GM18507 (cell line): ENCODE results near the gene NEGR1.

Experiments
- DNase-seq: peaks from one replicate; pipeline ENCODE4 v3.0.0; 2011; ENCODE audit warnings: low read depth; ENCODE audit not compliant: insufficient read length; ENCODE audit errors: extremely low spot score
- FAIRE-seq: peaks from 2 replicates; lab custom pipeline; 2011; peaks lifted over from hg19 to GRCh38; lab: Jason Lieb, UNC

Gene NEGR1

DNA sequence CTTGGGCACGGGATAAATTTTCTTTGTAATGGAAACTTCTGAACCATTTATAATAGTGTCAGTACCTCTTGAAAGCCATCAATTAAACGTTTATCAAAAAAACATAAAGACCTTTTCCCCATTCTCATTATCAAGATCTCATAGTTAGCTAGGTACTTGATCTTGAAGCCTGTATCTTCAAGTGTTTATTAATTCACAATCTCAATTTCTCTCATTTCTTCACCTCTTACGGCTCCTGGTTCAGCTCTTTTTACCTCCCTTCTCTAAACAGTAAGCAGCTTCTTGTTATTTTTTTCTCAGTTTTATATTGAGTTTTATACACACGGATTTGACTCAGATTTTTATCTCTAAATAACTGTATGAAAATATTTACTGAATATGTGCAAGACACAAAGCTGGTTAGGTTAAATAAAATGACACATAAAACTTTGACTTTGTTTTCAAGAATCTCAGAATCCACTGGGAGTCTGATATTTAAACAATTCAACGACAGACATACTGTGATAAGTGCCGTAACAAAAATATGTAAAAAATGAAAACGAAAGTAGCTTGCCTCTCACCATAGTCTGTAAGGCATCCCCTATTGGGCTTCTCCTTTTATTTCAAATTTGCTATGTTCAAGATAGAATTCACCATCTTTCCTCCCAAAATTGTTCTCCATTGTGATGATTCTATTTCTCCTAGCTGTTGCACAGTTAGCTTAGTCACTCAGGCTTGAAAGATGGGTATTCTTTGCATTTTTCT lies 789.9 kb downstream of the NEGR1 start:
- no peak for DNase-seq
- no peak for FAIRE-seq

DNA sequence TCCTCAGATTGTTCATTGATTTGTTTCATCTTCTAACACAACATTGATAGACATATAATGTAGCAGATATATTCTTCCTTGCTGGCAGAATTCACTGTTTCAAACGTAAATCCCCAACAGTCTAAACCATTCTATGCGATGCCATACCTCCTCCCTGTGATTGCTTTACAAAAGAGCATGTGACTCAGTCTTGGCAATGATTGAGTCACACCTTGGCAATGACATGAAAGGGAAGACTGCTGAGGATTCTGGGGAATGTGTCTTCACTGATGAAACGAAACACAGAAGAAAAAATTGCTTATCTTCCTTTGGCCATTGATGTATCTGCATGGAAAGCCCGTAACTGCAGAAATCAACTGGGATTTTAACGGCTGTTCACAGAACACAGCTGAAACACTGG lies 791.9 kb downstream of the NEGR1 start:
- DNase-seq: no peak
- no peak for FAIRE-seq

DNA sequence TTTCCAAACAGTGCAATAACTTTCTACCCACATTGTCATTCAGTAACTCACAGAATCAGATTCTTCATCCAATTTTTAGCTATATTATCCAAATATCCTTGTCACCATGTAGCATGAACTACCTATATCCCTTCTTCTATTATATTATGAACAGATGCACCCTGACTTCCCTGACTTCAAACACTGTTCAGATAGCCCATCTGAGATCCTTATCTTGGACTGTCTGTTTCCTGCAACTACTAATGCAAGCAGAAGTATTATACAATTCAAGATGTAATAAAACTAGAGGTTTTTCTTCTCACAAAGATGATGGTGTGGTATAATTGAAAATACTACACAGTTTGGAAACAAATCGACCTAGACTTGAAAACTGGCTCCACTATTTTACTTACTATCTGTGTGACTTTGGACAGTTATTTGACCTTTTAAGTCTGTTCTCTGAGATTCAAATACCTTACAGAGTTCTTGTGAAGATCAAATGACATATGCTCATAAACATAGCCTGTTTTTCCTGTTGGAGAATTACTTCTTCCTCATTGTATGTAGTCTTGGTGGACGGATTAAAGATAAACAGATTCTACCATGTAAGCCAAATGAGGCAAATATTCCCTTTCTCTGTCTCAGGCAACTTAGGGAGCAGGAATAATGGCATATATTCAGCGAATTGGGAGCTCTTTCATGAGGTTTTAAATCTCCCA lies 793.6 kb downstream of the NEGR1 start:
- DNase-seq (no peak), FAIRE-seq (no peak)

DNA sequence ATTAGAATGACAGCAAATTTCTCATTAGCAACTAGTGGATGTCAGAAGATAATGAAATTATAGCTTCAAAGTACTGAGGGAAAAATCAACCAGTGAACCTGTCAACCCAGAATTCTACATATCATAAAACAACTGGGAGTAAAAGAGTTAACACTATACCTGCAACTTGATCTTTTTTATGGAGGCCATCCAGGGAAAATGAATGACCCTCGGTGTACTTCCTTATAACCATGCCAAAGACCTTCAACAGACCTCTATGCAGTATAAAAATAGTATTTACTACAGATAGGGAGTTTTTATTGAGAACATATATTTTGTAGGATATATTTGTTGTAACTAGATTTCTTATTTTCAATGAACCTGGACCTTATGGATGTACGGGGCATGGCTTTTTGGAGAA lies 809.0 kb downstream of the NEGR1 start:
- FAIRE-seq (no peak), DNase-seq (no peak)

DNA sequence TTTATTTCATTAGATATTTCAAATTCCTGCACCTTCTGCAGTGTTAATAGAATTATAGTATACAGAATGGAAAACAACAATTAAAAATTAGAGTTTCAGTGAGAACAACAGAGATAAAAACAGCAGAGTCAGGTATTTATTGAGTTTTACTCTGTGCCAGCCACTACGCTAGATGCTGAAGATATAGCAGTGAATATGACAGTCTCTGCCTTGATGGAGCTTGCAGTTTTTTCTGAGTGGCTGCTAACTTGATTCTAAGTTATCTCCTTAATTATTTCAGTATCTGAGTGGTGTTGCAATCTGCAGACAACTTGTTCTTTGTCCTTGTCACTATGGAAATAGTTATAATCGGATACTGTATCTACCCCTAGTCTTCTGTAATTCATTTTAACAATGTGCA lies 817.2 kb downstream of the NEGR1 start:
- FAIRE-seq (no peak), DNase-seq (no peak)

DNA sequence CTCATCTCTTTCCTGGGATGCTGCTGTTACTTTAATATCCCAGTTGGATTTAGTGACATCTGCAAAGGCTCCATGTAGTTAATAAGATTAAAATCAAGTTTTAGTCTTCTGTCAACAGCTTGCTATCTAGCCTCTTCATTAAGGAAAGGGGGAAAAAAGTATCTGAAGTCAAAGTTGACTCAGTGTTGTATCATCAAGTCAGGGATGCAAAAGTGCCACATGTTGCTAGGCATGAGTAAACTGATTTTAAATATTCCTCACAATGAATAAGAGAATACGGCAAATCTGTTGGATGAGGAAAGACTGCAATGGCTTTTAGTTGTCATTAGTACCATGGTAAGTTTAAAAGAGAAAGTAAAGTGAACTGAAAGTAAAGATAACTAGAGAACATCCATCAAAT lies 818.3 kb downstream of the NEGR1 start:
- DNase-seq (no peak), FAIRE-seq (no peak)

DNA sequence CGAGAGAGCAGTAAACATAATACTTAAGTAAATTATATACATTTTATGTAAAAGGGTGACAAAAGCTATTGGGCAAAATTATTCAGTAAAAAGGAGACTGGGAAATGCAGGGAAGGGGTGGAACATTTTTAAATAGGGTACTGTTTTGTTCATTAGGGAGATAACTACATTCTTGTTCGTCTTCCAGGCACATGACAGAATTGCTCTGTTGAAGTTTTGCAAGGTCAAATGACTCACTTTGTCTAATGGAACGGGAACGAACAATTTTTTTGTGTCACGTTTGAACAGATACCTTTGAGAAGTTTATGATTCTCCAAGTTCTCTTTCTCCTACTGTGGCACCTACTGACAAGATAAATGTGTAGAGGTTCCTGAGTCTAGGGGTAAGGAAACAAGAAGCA lies 819.2 kb downstream of the NEGR1 start:
- FAIRE-seq (no peak), DNase-seq (no peak)

DNA sequence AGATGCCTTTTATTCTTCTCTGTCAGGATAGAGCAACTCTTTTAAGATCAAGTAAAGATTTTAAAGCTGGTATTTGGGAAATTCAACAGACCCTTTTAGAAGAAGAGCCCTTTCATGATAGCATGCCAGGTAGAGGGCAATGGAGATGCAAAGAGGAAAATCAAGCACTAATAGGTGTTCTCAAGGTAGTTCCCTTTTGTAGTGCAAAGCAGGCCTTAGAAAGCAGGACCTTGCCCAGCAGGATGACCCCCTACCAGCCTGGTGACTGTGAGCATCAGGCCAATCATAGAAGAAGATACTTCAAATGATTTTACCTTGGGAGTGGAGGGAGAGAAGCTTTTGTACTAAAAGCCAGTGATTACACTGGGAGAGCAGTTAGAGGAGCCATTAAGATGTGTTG lies 820.1 kb downstream of the NEGR1 start:
- DNase-seq (no peak), FAIRE-seq (no peak)

DNA sequence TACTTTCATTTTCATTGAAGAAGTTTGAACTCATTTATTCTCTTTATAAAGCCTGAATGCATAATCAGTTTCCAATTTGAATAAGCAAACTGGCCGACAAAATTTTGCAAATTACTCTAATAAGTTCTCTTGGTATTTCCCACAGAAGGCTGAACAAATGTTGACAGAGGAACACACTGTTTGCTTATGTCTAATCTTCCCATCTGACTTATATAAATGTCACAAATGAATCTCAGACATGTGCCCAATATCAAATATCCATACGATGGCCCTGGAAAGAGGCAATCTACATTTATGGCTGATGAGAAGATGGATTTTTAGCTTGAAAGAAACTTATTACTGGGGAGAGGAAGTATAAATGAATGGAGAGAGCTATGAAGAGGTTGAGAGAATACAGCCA lies 820.9 kb downstream of the NEGR1 start:
- no peak for DNase-seq
- FAIRE-seq: no peak

DNA sequence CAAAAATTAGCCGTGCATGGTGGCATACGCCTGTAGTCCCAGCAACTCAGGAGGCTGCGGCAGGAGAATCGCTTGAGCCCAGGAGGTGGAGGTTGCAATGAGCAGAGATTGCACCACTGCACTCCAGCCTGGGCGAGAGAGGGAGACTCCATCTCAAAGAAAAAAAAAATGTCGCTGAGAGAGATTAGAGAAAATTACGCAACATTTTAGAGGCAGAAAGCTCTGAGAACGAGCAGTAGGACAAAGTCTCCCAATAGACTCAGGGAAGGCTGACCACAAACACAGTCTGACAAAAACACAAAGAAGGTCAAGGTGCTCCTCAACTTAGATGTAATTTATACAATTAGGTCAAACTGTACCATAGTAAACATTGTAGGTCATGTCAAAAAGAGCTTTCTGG lies 833.9 kb downstream of the NEGR1 start:
- DNase-seq (no peak), FAIRE-seq (no peak)

DNA sequence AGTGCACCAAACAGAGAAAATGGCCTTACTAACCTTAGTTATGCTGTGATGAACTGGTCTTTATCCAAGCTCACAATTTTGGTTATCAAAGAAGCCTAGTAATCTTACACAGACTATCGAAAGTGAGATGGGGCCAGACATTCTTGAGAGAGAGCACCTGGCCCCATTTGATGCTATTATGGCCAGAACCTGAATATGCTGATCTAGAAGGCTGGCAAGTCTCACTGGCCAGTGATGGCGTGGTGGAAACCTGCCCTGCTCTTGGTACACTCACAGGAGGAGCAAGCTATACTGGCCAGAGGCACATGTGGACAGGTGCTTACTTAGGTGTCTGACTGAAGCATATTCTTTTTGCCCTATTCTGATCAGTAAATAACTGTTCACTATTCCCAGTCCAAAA lies 843.7 kb downstream of the NEGR1 start:
- no peak for FAIRE-seq
- DNase-seq: no peak

DNA sequence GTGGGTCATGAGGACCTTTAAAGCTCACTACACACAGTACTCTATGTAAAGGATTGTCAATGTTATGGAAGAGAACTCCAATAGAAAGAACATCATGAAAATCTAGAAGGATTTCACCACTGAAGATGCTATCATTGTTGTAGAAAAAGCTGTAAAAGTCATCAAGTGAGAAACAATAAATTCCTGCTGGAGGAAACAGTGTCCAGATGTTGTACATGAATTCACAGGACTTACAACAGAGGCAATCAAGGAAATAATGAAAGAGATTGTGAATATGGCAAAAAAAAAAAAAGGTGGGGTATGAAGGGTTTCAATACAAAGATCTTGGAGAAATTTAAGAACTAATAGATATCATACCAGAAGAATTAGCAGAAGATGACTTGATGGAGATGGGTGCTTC lies 846.4 kb downstream of the NEGR1 start:
- FAIRE-seq: no peak
- no peak for DNase-seq

DNA sequence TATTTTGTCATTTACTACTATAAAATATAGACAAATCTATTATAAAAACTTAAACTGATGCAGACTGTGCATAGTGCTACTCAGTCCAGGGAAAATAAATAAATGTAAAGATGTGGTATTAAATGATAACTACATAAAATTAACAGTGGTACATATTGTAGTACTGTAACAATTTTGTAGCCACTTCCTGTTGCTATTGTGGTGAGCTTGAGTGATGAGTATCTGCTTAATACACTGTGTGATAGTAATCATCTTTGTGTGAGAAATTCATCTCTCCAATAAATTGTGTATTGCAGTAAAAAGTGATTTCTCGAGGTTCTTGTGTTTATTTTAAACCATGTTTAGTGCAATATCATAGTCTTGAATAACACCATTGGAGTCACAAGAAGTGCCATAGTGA lies 848.1 kb downstream of the NEGR1 start:
- FAIRE-seq (no peak), DNase-seq (no peak)

DNA sequence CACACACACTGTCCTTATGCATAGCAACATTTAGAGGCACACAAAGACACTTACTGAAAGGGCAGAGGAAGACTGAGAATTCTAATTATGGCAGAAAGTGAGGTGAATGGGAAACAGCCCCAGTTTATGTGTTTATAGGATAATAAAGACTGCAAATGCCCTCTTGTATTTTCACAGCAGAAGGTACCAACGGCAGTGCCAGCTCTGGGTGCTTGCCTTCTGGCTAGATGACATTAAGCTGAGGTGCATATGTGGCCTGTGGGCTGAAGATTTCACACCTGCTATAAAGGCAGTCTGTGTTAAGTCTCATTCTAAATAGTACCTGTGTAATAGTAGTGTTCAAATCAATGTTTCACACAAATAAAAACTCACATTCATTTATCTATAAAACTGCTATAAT lies 854.3 kb downstream of the NEGR1 start:
- no peak for FAIRE-seq
- no peak for DNase-seq

DNA sequence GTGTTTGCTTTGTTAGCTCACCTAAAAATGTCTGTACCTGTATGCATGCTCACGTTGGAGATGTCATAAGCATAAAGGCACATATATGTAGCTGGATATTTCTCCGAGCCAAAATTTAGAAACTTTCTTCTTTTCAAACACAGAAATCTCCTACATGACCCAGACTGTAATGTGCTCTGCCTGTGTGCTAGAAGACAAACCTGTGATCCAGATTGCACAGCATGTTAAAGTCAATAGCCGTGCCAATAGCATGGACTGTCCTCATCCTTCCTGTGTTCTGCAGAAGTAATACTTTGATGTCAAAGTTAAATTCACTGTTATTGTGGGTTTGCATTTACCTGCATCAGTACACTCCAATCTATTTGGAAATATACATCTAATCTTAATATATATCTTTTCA lies 855.3 kb downstream of the NEGR1 start:
- no peak for FAIRE-seq
- no peak for DNase-seq

DNA sequence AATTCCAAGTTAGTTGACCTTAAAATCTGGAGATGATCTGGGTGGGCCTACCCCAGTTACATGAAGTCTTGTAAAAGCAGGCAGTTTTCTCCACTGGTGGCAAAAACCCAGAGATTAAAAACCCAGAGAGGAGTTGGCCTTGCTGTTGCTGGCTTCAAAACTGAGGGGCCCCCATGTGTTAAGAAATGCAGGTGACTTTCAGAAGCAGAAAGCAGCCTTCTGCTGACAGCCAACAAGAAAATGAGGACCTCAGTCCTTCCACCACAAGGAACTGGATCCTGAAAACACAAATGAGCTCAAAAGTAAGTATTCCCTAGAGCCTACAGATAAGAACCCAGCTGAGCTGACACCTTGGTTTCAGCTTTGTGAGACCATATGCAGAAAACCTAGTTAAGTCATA lies 857.8 kb downstream of the NEGR1 start:
- no peak for FAIRE-seq
- DNase-seq: no peak

DNA sequence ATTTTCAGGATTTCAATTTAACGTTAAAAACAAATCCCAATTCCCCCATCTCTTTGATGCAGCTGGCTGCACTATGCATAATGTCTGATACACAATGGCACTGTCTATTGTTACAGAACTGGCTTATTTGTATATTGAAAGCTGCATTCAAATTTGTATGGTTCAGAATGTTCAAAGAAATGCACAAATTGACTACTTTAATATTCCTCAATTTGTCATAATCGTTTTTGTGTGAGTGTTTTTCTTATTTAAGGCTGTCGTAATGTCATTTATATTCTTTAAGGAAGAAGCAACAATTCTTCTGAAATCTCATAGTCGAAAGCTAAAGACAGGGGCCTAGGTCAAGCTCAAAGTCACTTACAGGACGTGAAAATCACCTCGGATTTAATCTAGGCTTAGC lies 860.1 kb downstream of the NEGR1 start:
- DNase-seq (no peak), FAIRE-seq (no peak)

DNA sequence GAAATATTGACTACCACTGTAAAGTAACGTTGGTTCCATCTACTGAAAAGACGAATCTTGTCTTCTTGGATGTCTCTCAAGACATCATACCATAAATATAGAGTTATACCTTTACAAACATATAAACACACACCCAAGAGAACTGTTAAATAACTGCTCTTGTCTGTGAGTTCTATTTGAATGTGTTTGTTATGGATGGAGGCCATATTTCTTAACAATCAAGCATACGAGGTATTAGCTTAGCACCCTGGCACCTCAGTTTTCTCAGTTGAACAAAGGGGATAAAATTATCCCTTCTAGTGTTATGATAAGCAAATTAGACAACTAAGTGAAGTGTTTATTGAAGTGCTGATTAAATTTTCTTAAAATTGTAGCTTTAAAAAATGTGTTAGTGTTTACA lies 864.9 kb downstream of the NEGR1 start:
- DNase-seq (no peak), FAIRE-seq (no peak)

DNA sequence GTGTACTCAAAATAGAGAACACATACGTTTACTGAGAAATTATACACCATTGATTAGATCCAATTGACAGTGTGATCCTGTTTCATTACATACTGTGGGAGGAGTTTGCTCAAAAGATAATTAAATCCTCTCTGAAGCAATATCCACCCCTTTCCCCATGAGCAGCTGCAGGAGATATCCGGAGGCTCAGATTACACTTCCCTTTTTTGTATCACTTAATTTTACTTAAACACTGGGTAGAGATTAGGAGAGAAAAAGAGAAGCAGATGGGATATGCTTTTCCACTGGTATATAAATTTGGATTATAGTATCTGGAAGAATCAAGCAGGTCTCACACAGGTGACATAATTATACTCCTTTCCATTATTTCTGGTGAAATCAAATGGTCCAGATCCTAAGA lies 868.2 kb downstream of the NEGR1 start:
- FAIRE-seq (no peak), DNase-seq (no peak)

DNA sequence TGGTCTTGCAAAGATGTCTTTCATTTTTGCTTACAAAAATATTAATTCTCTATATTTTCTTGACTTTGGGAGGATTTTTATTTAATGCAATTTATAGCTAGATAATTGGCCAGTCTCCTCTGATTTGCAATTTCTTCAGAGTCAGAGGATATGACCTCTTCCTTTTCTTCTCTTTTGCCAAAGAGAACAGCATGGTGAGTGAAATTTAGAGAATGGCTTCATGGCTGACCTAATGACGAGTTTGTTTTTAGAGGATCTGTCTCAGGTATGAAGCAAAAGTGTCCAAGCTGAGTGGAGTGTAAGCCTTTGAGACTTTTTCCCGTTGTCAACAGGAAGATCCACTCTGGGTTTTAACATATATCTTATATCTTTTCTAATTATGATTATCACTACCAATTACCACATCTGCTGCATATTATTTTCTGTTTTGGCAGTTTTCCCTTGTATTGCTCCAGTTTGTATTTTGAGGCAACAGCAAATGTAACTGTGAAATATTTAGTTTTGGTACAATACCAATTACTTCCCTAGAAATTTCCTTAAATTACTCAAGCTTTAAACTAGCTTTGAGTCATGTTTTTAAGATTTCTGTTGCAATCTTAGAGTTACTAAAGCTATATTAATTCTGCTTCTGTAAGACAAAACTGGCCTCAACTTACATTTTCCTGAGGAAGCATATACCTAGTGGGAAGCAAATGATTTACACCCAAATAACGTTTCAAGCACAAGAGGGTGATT lies 868.7 kb downstream of the NEGR1 start:
- DNase-seq: no peak
- no peak for FAIRE-seq

DNA sequence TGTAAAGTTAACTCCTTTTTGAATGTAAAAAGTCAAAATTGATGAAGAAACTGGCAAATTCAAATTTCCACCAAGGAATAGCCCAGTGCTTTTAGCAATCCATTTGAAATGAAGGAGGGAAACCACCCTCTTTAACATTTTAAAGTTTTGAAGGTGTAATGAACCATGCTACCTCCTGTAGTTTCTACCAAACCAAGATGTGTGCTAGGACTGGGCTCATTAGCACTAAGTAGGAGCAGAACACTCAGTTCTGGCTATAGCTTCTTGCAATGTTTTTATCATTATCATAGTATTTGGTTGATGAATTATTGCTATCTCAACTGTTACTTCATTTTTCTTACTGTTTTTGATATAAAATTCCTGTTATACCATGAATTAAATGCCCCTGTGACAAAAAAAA lies 882.3 kb downstream of the NEGR1 start:
- FAIRE-seq: no peak

More for the DNA sequence above, 882.3 kb downstream of the NEGR1 start:
- no peak for DNase-seq
